Fibroblast of lung (primary cell): ENCODE results near the gene COL15A1. TPM values are rescaled to one million over a fixed set of nuclear protein-coding genes. Genes with fewer than 3 reads are reported as not detected.

ENCODE experiments used
- DNase-seq, 2 donors: peaks; one replicate each; pipeline versions ENCODE4 v3.0.0 to v3.0.0-alpha.2; 2010; ENCODE audit warnings: low read depth in 2 of 2
- H2AFZ ChIP-seq: 2 replicates; pipeline ENCODE4 v1.5.1; 2012; ENCODE audit warnings: low read length, control low read depth, inconsistent platforms
- H3K27ac ChIP-seq: 2 replicates; pipeline ENCODE4 v1.5.1; 2011; ENCODE audit warnings: low read length, control low read depth; ENCODE audit not compliant: insufficient read depth
- H3K27me3 ChIP-seq: 2 replicates; pipeline ENCODE4 v1.5.1; 2011; ENCODE audit warnings: mild to moderate bottlenecking, low read length; ENCODE audit not compliant: control insufficient read depth, insufficient read depth
- H3K36me3 ChIP-seq: 2 replicates; pipeline ENCODE4 v1.5.1; 2011; ENCODE audit warnings: low read length; ENCODE audit not compliant: control insufficient read depth, insufficient read depth
- H3K4me1 ChIP-seq: 2 replicates; pipeline ENCODE4 v1.5.1; 2011; ENCODE audit warnings: low read length; ENCODE audit not compliant: control insufficient read depth, insufficient read depth; ENCODE audit errors: extremely low read depth
- H3K4me2 ChIP-seq: 2 replicates; pipeline ENCODE4 v1.5.1; 2011; ENCODE audit warnings: low read length, control low read depth; ENCODE audit not compliant: insufficient read depth; ENCODE audit errors: extremely low read depth
- H3K4me3 ChIP-seq, 4 experiments: fragments of 200-600 bp in 1 of 4; sonication (generic) in 1 of 4; replicated peaks in 1 of 4; 2 replicates each; pipeline ENCODE4 v1.5.1; 2011 to 2016; ENCODE audit warnings: low read length in 4 of 4, low read depth in 3 of 4, mild to moderate bottlenecking in 3 of 4, control low read depth in 2 of 4, inconsistent platforms in 1 of 4, mixed read lengths in 1 of 4; ENCODE audit not compliant: insufficient read depth in 1 of 4; ENCODE audit errors: control extremely low read depth in 1 of 4
- H3K79me2 ChIP-seq: 2 replicates; pipeline ENCODE4 v1.5.1; 2012; ENCODE audit warnings: mild to moderate bottlenecking, low read length, inconsistent platforms; ENCODE audit not compliant: control insufficient read depth, insufficient read depth
- H3K9ac ChIP-seq: 2 replicates; pipeline ENCODE4 v1.5.1; 2011; ENCODE audit warnings: mild to moderate bottlenecking, low read length, control low read depth; ENCODE audit not compliant: insufficient read depth
- H3K9me3 ChIP-seq: 2 replicates; pipeline ENCODE4 v1.5.1; 2012; ENCODE audit warnings: low read depth, low read length; ENCODE audit not compliant: control insufficient read depth, insufficient read depth
- H4K20me1 ChIP-seq: 2 replicates; pipeline ENCODE4 v1.5.1; 2011; ENCODE audit warnings: low read length; ENCODE audit not compliant: control insufficient read depth, insufficient read depth; ENCODE audit errors: extremely low read depth
- EZH2 ChIP-seq: IDR thresholded peaks from 2 replicates; pipeline ENCODE4 v1.5.1; 2012; ENCODE audit warnings: low read length, control low read depth, mild to moderate bottlenecking; ENCODE audit errors: missing control alignments
- polyA plus RNA-seq, 2 donors: library from polyadenylated mRNA; depleted of rRNA in 1 of 2; stranded (reverse) in 1 of 2; unstranded in 1 of 2; fragments of >200 nt; gene quantifications; 2 replicates each; pipeline ENCODE4 v1.2.1, GENCODE V29; 2011 to 2012; ENCODE audit warnings: missing spikeins in 1 of 2
- total RNA-seq: library from RNA; depleted of rRNA; stranded (reverse); fragments of >200 nt; gene quantifications from 2 replicates; pipeline ENCODE4 v1.2.1, GENCODE V29; 2014
- TF ChIP-seq, protein P1 (sequence below), 2 donors: IDR thresholded peaks in 1 of 2; conservative IDR thresholded peaks in 1 of 2; 1 replicate in 1 of 2; 2 replicates in 1 of 2; pipeline ENCODE4 v1.5.1; 2011 to 2012; ENCODE audit warnings: low read length in 2 of 2, control low read depth in 1 of 2, inconsistent platforms in 1 of 2, low read depth in 1 of 2, mild to moderate bottlenecking in 1 of 2

COL15A1 gene
- total and polyA plus RNA-seq, 2 donors (not counting 1 experiment from before 2014, with no cell fraction given): 13.3 to 41.0 TPM

DNA sequence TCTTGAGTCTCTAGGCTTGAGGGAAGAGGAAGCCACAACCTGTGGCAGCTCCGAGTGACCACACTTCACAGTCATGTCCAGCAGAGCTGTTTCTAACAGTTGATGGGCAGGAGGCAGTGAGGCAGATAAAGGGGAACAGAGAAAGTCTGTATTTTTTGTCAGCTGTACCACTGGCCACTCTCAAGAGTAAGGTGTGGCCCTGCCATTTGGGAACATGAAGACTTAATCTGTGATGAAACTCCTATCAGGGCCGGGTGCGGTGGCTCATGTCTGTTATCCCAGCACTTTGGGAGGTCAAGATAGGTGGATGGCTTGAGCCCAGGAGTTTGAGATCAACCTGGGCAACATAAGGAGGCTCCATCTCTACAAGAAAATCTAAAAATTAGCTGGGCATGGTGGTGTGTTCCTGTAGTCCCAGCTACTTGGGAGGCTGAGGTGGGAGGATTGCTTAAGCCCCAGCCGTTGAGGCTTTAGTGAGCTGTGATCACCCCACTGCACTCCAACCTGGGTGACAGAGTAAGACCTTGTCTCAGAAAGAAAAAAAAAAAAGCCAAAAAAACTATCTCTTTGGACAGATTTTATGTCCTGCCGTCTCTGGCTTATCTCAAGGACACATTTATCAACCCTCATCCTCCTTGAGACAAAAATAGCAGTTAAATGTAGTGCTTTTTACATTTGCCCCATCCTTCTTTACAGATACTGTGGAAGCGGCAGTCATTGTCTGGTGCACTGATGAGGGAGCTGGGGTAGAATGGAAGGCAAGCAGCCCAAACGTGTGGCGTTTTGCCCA, 11.9 kb upstream of the COL15A1 start:
- peaks cover 7% of the 10 kb centered on the region for H3K27me3 ChIP-seq
- H2AFZ ChIP-seq: no peak overlapping the region
- no peak overlapping the region for H3K4me2 ChIP-seq
- no peak for TF ChIP-seq EZH2
- TF ChIP-seq, protein P1, sequence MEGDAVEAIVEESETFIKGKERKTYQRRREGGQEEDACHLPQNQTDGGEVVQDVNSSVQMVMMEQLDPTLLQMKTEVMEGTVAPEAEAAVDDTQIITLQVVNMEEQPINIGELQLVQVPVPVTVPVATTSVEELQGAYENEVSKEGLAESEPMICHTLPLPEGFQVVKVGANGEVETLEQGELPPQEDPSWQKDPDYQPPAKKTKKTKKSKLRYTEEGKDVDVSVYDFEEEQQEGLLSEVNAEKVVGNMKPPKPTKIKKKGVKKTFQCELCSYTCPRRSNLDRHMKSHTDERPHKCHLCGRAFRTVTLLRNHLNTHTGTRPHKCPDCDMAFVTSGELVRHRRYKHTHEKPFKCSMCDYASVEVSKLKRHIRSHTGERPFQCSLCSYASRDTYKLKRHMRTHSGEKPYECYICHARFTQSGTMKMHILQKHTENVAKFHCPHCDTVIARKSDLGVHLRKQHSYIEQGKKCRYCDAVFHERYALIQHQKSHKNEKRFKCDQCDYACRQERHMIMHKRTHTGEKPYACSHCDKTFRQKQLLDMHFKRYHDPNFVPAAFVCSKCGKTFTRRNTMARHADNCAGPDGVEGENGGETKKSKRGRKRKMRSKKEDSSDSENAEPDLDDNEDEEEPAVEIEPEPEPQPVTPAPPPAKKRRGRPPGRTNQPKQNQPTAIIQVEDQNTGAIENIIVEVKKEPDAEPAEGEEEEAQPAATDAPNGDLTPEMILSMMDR (conservative IDR thresholded peaks at IDR 0.05 in 1 of 2, IDR thresholded peaks at IDR 0.05 in 1 of 2; ENCODE audit: low read depth in 1 of 2, low read length in 2 of 2): no peak
- no peak overlapping the region for H3K27ac ChIP-seq
- no peak overlapping the region for H3K4me3 ChIP-seq
- no peak overlapping the region for H3K9ac ChIP-seq
- H3K36me3 ChIP-seq: no peaks in the 10 kb centered on the region
- no peak for DNase-seq
- H3K9me3 ChIP-seq: no peaks in the 10 kb centered on the region
- H3K4me1 ChIP-seq: no peaks in the 10 kb centered on the region
- no peaks in the 10 kb centered on the region for H4K20me1 ChIP-seq
- no peaks in the 10 kb centered on the region for H3K79me2 ChIP-seq

DNA sequence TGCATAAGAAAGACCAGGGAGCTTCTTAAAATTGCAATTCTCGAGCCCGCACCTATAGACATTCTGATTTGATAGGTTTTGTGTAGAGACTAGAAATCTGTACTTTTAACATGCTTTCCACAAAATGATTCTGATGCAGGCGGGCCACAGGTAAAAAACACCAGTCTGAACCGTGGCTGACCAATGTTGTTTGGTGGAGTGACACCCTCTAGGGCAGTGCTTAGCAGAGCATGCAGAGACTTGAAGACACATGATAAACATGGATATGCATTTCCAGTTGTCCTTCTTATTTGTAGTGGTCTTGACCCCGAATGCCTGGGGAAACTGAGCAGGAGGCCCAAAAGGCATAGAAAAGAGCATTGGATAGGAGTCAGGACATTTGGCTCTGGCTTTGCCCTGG, 10.5 kb upstream of the COL15A1 start:
- TF ChIP-seq, protein P1 (conservative IDR thresholded peaks at IDR 0.05 in 1 of 2, IDR thresholded peaks at IDR 0.05 in 1 of 2; ENCODE audit: low read depth in 1 of 2, low read length in 2 of 2): no peak
- no peak for TF ChIP-seq EZH2
- Histone ChIP-seq H3K36me3 (no peaks in the 10 kb centered on the region), H3K27ac (no peak overlapping the region), H3K27me3 (peaks cover 8% of the 10 kb centered on the region), H3K4me2 (no peak overlapping the region), H3K9ac (no peak overlapping the region), H4K20me1 (no peaks in the 10 kb centered on the region), H3K79me2 (no peaks in the 10 kb centered on the region), H3K9me3 (no peaks in the 10 kb centered on the region), H3K4me1 (no peaks in the 10 kb centered on the region), H2AFZ (no peak overlapping the region), H3K4me3 (no peak overlapping the region)
- no peak for DNase-seq

DNA sequence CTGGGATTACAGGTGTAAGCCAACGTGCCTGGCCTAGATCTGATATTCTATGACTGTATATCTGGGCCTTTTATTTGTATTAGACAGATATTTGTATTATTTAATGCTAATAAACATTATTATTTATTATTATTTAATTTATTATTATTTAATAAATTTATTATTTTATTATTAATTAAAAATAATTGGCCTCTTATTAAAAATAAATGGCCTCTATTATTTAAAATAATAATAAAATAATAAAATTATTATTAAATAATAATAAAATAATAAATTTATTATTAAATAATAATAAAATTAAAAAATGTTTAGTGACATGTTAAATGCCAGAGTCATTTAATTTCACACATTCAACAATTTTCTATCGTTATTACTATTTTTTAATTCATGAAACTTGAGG, 9.8 kb upstream of the COL15A1 start:
- Histone ChIP-seq H3K27ac (no peak overlapping the region), H3K4me1 (no peaks in the 10 kb centered on the region), H4K20me1 (no peaks in the 10 kb centered on the region), H3K36me3 (no peaks in the 10 kb centered on the region), H3K9me3 (no peaks in the 10 kb centered on the region), H2AFZ (no peak overlapping the region), H3K9ac (no peak overlapping the region), H3K4me2 (no peak overlapping the region), H3K27me3 (peaks cover 13% of the 10 kb centered on the region), H3K79me2 (no peaks in the 10 kb centered on the region), H3K4me3 (no peak overlapping the region)
- TF ChIP-seq EZH2: no peak
- TF ChIP-seq, protein P1 (conservative IDR thresholded peaks at IDR 0.05 in 1 of 2, IDR thresholded peaks at IDR 0.05 in 1 of 2; ENCODE audit: low read depth in 1 of 2, low read length in 2 of 2): no peak
- no peak for DNase-seq
